Osteocyte (in vitro differentiated cells): ENCODE data around the gene DEPDC5. TPM values are rescaled to one million over a fixed set of nuclear protein-coding genes. Genes with fewer than 3 reads are reported as not detected.

Experiments
- DNase-seq: peaks from one replicate; pipeline ENCODE4 v3.0.0; 2021; ENCODE audit warnings: mixed read lengths; ENCODE audit not compliant: unreplicated experiment; ENCODE audit errors: extremely low spot score
- H3K27ac Mint-ChIP-seq: one replicate; pipeline ENCODE4 v1.8.0; 2021; ENCODE audit warnings: mild to moderate bottlenecking, mixed read lengths; ENCODE audit not compliant: unreplicated experiment
- H3K27me3 Mint-ChIP-seq: one replicate; pipeline ENCODE4 v1.8.0; 2021; ENCODE audit warnings: mixed read lengths; ENCODE audit not compliant: unreplicated experiment
- H3K36me3 Mint-ChIP-seq: one replicate; pipeline ENCODE4 v1.8.0; 2021; ENCODE audit warnings: mixed read lengths; ENCODE audit not compliant: unreplicated experiment
- H3K4me1 Mint-ChIP-seq: one replicate; pipeline ENCODE4 v1.8.0; 2021; ENCODE audit warnings: mixed read lengths; ENCODE audit not compliant: unreplicated experiment
- H3K4me3 Mint-ChIP-seq: one replicate; pipeline ENCODE4 v1.8.0; 2021; ENCODE audit warnings: mild to moderate bottlenecking, moderate library complexity, mixed read lengths; ENCODE audit not compliant: unreplicated experiment
- H3K9me3 Mint-ChIP-seq: one replicate; pipeline ENCODE4 v1.8.0; 2021; ENCODE audit warnings: mixed read lengths; ENCODE audit not compliant: unreplicated experiment
- CTCF ChIP-seq: fragments of 200-600 bp; sonication (generic); IDR thresholded peaks from 2 replicates; pipeline ENCODE4 v1.5.0; 2021; ENCODE audit warnings: antibody characterized with exemption, mild to moderate bottlenecking, moderate library complexity
- total RNA-seq: library from RNA; stranded (reverse); gene quantifications from 2 replicates; pipeline ENCODE4 v1.2.1, GENCODE V29; 2021

Gene DEPDC5
- total RNA-seq, 1 donor from 2014 or later = 30.7 TPM

DNA sequence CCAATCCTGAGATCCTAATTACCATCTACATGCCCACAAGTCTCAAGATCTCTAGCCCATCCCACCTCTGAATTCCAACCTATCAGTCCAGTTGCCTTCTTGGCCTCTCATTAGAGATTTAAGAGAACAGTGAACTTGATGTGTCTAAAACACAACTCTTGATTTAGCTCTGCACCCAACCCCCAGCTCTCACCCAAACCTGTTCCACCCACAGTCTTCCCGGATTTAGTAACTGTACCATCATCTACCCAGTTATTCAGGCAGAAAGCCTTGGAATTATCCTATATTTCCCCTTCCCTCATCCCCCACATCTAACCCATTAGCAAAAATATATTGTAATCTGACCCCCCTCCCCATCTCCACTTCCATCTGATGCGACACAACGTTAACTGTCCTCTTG, 166.5 kb downstream of the DEPDC5 start:
- no peak for DNase-seq
- peaks cover 2% of the 10 kb centered on the region for H3K27me3 Mint-ChIP-seq
- H3K36me3 Mint-ChIP-seq = no peaks in the 10 kb centered on the region
- H3K27ac Mint-ChIP-seq = no peak overlapping the region
- H3K9me3 Mint-ChIP-seq = no peaks in the 10 kb centered on the region
- TF ChIP-seq CTCF = no peak
- H3K4me1 Mint-ChIP-seq = no peaks in the 10 kb centered on the region
- no peak overlapping the region for H3K4me3 Mint-ChIP-seq

DNA sequence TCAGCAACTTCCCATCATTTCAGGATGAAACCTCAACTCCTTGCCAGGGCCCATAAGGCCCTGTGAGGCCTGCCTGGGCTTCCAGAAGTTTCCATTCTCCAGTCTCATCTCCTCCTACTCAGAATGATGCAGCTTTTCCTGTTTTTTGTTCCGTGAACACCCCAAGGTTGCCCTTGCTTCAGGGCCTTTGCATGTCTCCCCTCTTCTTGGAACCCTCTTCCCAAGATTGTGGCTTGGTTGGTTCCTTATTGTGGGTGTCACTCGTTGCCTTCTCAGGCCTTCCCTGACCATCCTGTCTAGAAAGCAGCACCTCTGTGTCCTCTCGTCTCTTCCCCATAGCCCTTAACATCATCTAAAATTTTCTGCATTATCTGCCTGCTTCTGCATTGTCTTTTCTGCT, 167.3 kb downstream of the DEPDC5 start:
- no peak overlapping the region for H3K4me3 Mint-ChIP-seq
- no peak for TF ChIP-seq CTCF
- H3K36me3 Mint-ChIP-seq = no peaks in the 10 kb centered on the region
- H3K27ac Mint-ChIP-seq = no peak overlapping the region
- peaks cover 7% of the 10 kb centered on the region for H3K27me3 Mint-ChIP-seq
- H3K9me3 Mint-ChIP-seq = no peaks in the 10 kb centered on the region
- no peak for DNase-seq
- H3K4me1 Mint-ChIP-seq = no peaks in the 10 kb centered on the region

GRCh38 chr22:31922534-31922933, 168.7 kb downstream of the DEPDC5 start:
- Mint-ChIP-seq H3K27ac (no peak overlapping the region), H3K27me3 (peaks cover 10% of the 10 kb centered on the region), H3K9me3 (no peaks in the 10 kb centered on the region), H3K4me3 (no peak overlapping the region), H3K4me1 (no peaks in the 10 kb centered on the region), H3K36me3 (no peaks in the 10 kb centered on the region)
- TF ChIP-seq CTCF = no peak
- DNase-seq = no peak

GRCh38 chr22:31923136-31923535, 169.3 kb downstream of the DEPDC5 start:
- DNase-seq = no peak
- Mint-ChIP-seq H3K27ac (no peak overlapping the region), H3K9me3 (no peaks in the 10 kb centered on the region), H3K4me1 (no peaks in the 10 kb centered on the region), H3K27me3 (peaks cover 13% of the 10 kb centered on the region), H3K4me3 (no peak overlapping the region), H3K36me3 (no peaks in the 10 kb centered on the region)
- TF ChIP-seq CTCF = no peak

DNA sequence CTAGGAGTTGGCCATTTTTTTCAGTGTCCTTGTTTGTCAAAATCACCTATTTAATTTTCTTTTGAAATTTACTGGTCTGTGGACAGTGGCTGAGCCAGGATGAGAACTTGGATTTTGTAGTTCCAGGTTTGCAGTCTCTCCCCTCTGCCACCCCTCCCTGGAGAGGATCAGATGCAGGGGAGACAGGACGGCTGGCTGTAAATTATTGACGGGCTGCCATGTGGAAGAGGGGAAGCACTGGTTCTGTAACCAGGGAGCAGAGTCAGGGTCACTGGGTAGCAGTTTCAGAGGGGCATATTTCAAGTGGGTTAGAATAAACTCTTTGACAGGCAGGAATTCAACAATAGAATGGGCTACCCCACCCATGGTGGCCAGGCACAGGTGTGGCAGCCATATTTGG, 169.9 kb downstream of the DEPDC5 start:
- TF ChIP-seq CTCF = no peak
- no peaks in the 10 kb centered on the region for H3K9me3 Mint-ChIP-seq
- H3K27ac Mint-ChIP-seq = no peak overlapping the region
- no peak for DNase-seq
- no peak overlapping the region for H3K4me3 Mint-ChIP-seq
- no peaks in the 10 kb centered on the region for H3K4me1 Mint-ChIP-seq
- peaks cover 14% of the 10 kb centered on the region for H3K27me3 Mint-ChIP-seq
- no peaks in the 10 kb centered on the region for H3K36me3 Mint-ChIP-seq
